ENCODE data around the gene ITPR1. TPM values are rescaled to one million over a fixed set of nuclear protein-coding genes. Genes with fewer than 3 reads are reported as not detected.

The ITPR1 gene
- total and polyA plus RNA-seq, 3 experiments from 2014 or later: 14.9 to 85.8 (median 82.6) TPM

- Mint-ChIP-seq H3K4me3 (no peak overlapping the region), H3K36me3 (peaks cover 17 to 80% (median 39%) of the 10 kb centered on the region in 3 donors), H3K9me3 (peaks cover 0 to 8% (median 0%) of the 10 kb centered on the region in 5 donors), H3K27me3 (no peaks in the 10 kb centered on the region), H3K27ac (peak overlapping the region in 6 of 8 donors; percentile 19 to 63 (median 42)), H3K4me1 (peaks cover 0 to 1% (median 1%) of the 10 kb centered on the region in 3 donors)
- Histone ChIP-seq H3K27me3 (ENCODE audit: insufficient read depth, low read length, poor library complexity, severe bottlenecking) (no peaks in the 10 kb centered on the region), H3K4me1 (ENCODE audit: insufficient read depth, low read length) (no peaks in the 10 kb centered on the region), H3K36me3 (ENCODE audit: insufficient read depth, low read length) (peaks cover 11% of the 10 kb centered on the region), H3K9me3 (ENCODE audit: low read length) (no peaks in the 10 kb centered on the region), H3K27ac (ENCODE audit: low read depth, low read length) (peak overlapping the region; percentile 46), H3K4me3 (ENCODE audit: low read length) (no peak overlapping the region)
- ChIA-PET CTCF (interaction anchor here (0.8 kb wide), 1 partner anchor 165 kb away, joined by 3 read pairs; no protein-coding TSS in a partner anchor), POLR2A (no interaction called here)
- no peak for DNase-seq
Measured at GRCh38 chr3:4814904-4815574, 321.9 kb downstream of the ITPR1 start.

GRCh38 chr3:4816306-4816705, 323.2 kb downstream of the ITPR1 start:
- H3K36me3 ChIP-seq (ENCODE audit: insufficient read depth, low read length): peaks cover 11% of the 10 kb centered on the region
- H3K9me3 ChIP-seq (ENCODE audit: low read length): no peaks in the 10 kb centered on the region
- Mint-ChIP-seq H3K27me3 (no peaks in the 10 kb centered on the region), H3K4me3 (no peak overlapping the region), H3K4me1 (peaks cover 5 to 14% (median 14%) of the 10 kb centered on the region in 3 donors), H3K36me3 (peaks cover 17 to 75% (median 38%) of the 10 kb centered on the region in 3 donors), H3K27ac (peak overlapping the region in 5 of 8 donors; percentile 18 to 79 (median 59)), H3K9me3 (peaks cover 0 to 8% (median 0%) of the 10 kb centered on the region in 5 donors)
- peaks cover 4% of the 10 kb centered on the region for H3K4me1 ChIP-seq (ENCODE audit: insufficient read depth, low read length)
- no peak for DNase-seq
- POLR2A ChIA-PET: no interaction called here
- no peaks in the 10 kb centered on the region for H3K27me3 ChIP-seq (ENCODE audit: insufficient read depth, low read length, poor library complexity, severe bottlenecking)
- peak overlapping the region; percentile 46 for H3K27ac ChIP-seq (ENCODE audit: low read depth, low read length)
- H3K4me3 ChIP-seq (ENCODE audit: low read length): no peak overlapping the region
- CTCF ChIA-PET: interaction anchor here (0.7 to 1.2 kb wide), 2 partner anchors 55 to 211 kb away, joined by 3 read pairs; no protein-coding TSS in a partner anchor

GRCh38 chr3:4816718-4817117, 323.6 kb downstream of the ITPR1 start:
- peaks cover 17 to 71% (median 35%) of the 10 kb centered on the region in 3 donors for H3K36me3 Mint-ChIP-seq
- peak overlapping the region in 4 of 8 donors; percentile 9 to 84 (median 68) for H3K27ac Mint-ChIP-seq
- ChIA-PET POLR2A (no interaction called here), CTCF (interaction anchor here (0.7 to 1.2 kb wide), 3 partner anchors 54 to 210 kb away, joined by 3 read pairs; no protein-coding TSS in a partner anchor)
- H3K4me1 Mint-ChIP-seq: peaks cover 9 to 18% (median 18%) of the 10 kb centered on the region in 3 donors
- no peak overlapping the region for H3K4me3 Mint-ChIP-seq
- H3K9me3 Mint-ChIP-seq: peaks cover 0 to 8% (median 0%) of the 10 kb centered on the region in 5 donors
- Histone ChIP-seq H3K36me3 (ENCODE audit: insufficient read depth, low read length) (peaks cover 11% of the 10 kb centered on the region), H3K4me3 (ENCODE audit: low read length) (no peak overlapping the region), H3K4me1 (ENCODE audit: insufficient read depth, low read length) (peaks cover 9% of the 10 kb centered on the region), H3K9me3 (ENCODE audit: low read length) (no peaks in the 10 kb centered on the region), H3K27me3 (ENCODE audit: insufficient read depth, low read length, poor library complexity, severe bottlenecking) (no peaks in the 10 kb centered on the region), H3K27ac (ENCODE audit: low read depth, low read length) (peak overlapping the region; percentile 46)
- no peak for DNase-seq
- no peaks in the 10 kb centered on the region for H3K27me3 Mint-ChIP-seq

- POLR2A ChIA-PET: no interaction called here
- Mint-ChIP-seq H3K27ac (peak overlapping the region in 6 of 8 donors; percentile 0 to 84 (median 36)), H3K4me1 (peaks cover 13 to 22% (median 22%) of the 10 kb centered on the region in 3 donors), H3K4me3 (no peak overlapping the region), H3K27me3 (no peaks in the 10 kb centered on the region), H3K36me3 (peaks cover 17 to 68% (median 34%) of the 10 kb centered on the region in 3 donors), H3K9me3 (peaks cover 0 to 8% (median 0%) of the 10 kb centered on the region in 5 donors)
- H3K36me3 ChIP-seq (ENCODE audit: insufficient read depth, low read length): peaks cover 11% of the 10 kb centered on the region
- CTCF ChIA-PET: interaction anchor here (0.9 to 1.2 kb wide), 2 partner anchors 54 to 163 kb away, joined by 3 read pairs; no protein-coding TSS in a partner anchor
- DNase-seq: no peak
- H3K4me1 ChIP-seq (ENCODE audit: insufficient read depth, low read length): peaks cover 13% of the 10 kb centered on the region
- H3K27ac ChIP-seq (ENCODE audit: low read depth, low read length): no peak overlapping the region
- no peak overlapping the region for H3K4me3 ChIP-seq (ENCODE audit: low read length)
- H3K9me3 ChIP-seq (ENCODE audit: low read length): no peaks in the 10 kb centered on the region
- no peaks in the 10 kb centered on the region for H3K27me3 ChIP-seq (ENCODE audit: insufficient read depth, low read length, poor library complexity, severe bottlenecking)
Measured at GRCh38 chr3:4817128-4817527, 324.0 kb downstream of the ITPR1 start.

- DNase-seq: no peak
- Histone ChIP-seq H3K27me3 (ENCODE audit: insufficient read depth, low read length, poor library complexity, severe bottlenecking) (no peaks in the 10 kb centered on the region), H3K4me3 (ENCODE audit: low read length) (no peak overlapping the region), H3K27ac (ENCODE audit: low read depth, low read length) (no peak overlapping the region), H3K9me3 (ENCODE audit: low read length) (no peaks in the 10 kb centered on the region), H3K36me3 (ENCODE audit: insufficient read depth, low read length) (peaks cover 11% of the 10 kb centered on the region), H3K4me1 (ENCODE audit: insufficient read depth, low read length) (peaks cover 23% of the 10 kb centered on the region)
- Mint-ChIP-seq H3K36me3 (peaks cover 17 to 61% (median 30%) of the 10 kb centered on the region in 3 donors), H3K4me3 (no peak overlapping the region), H3K27ac (peak overlapping the region in 7 of 8 donors; percentile 4 to 99 (median 56)), H3K9me3 (peaks cover 0 to 8% (median 0%) of the 10 kb centered on the region in 5 donors), H3K27me3 (no peaks in the 10 kb centered on the region), H3K4me1 (peaks cover 21 to 33% (median 33%) of the 10 kb centered on the region in 3 donors)
- POLR2A ChIA-PET: no interaction called here
- CTCF ChIA-PET: no interaction called here
Measured at GRCh38 chr3:4818164-4818563, 325.0 kb downstream of the ITPR1 start.

- Histone ChIP-seq H3K27ac (ENCODE audit: low read depth, low read length) (no peak overlapping the region), H3K9me3 (ENCODE audit: low read length) (no peaks in the 10 kb centered on the region), H3K4me3 (ENCODE audit: low read length) (no peak overlapping the region), H3K36me3 (ENCODE audit: insufficient read depth, low read length) (peaks cover 8% of the 10 kb centered on the region), H3K4me1 (ENCODE audit: insufficient read depth, low read length) (peaks cover 30% of the 10 kb centered on the region), H3K27me3 (ENCODE audit: insufficient read depth, low read length, poor library complexity, severe bottlenecking) (no peaks in the 10 kb centered on the region)
- H3K4me3 Mint-ChIP-seq: no peak overlapping the region
- H3K27ac Mint-ChIP-seq: peak overlapping the region in 7 of 8 donors; percentile 89 to 99 (median 99)
- CTCF ChIA-PET: no interaction called here
- peaks cover 30 to 42% (median 42%) of the 10 kb centered on the region in 3 donors for H3K4me1 Mint-ChIP-seq
- POLR2A ChIA-PET: no interaction called here
- peaks cover 0 to 8% (median 0%) of the 10 kb centered on the region in 5 donors for H3K9me3 Mint-ChIP-seq
- DNase-seq: no peak
- no peaks in the 10 kb centered on the region for H3K27me3 Mint-ChIP-seq
- H3K36me3 Mint-ChIP-seq: peaks cover 17 to 57% (median 25%) of the 10 kb centered on the region in 3 donors
Measured at GRCh38 chr3:4818986-4819693, 326.0 kb downstream of the ITPR1 start.

GRCh38 chr3:4819746-4820145, 326.6 kb downstream of the ITPR1 start:
- POLR2A ChIA-PET: no interaction called here
- Mint-ChIP-seq H3K4me1 (peaks cover 33 to 48% (median 45%) of the 10 kb centered on the region in 3 donors), H3K27ac (peak overlapping the region; percentile 89 to 99 (median 98)), H3K36me3 (peaks cover 17 to 55% (median 23%) of the 10 kb centered on the region in 3 donors), H3K9me3 (peaks cover 0 to 8% (median 0%) of the 10 kb centered on the region in 5 donors), H3K27me3 (no peaks in the 10 kb centered on the region), H3K4me3 (no peak overlapping the region)
- DNase-seq: no peak
- H3K4me3 ChIP-seq (ENCODE audit: low read length): no peak overlapping the region
- no peaks in the 10 kb centered on the region for H3K27me3 ChIP-seq (ENCODE audit: insufficient read depth, low read length, poor library complexity, severe bottlenecking)
- CTCF ChIA-PET: no interaction called here
- H3K9me3 ChIP-seq (ENCODE audit: low read length): no peaks in the 10 kb centered on the region
- no peak overlapping the region for H3K27ac ChIP-seq (ENCODE audit: low read depth, low read length)
- peaks cover 36% of the 10 kb centered on the region for H3K4me1 ChIP-seq (ENCODE audit: insufficient read depth, low read length)
- H3K36me3 ChIP-seq (ENCODE audit: insufficient read depth, low read length): peaks cover 8% of the 10 kb centered on the region

Data from CD8-positive, alpha-beta memory T cell (primary cell).